Retina (tissue), 1 donor: ENCODE measurements around the gene WDR82.

Source experiments
- DNase-seq: peaks from one replicate; pipeline ENCODE4 v3.0.0-alpha.2; 2016

The WDR82 gene

GRCh38 chr3:52306978-52307377, 28.5 kb upstream of the WDR82 start:
- DNase-seq = no peak

GRCh38 chr3:52305926-52306325, 27.5 kb upstream of the WDR82 start:
- DNase-seq = no peak

GRCh38 chr3:52303811-52304210, 25.4 kb upstream of the WDR82 start:
- DNase-seq = no peak

GRCh38 chr3:52302426-52303145, 24.1 kb upstream of the WDR82 start:
- DNase-seq = peak; percentile 86

GRCh38 chr3:52299879-52300611, 21.6 kb upstream of the WDR82 start:
- DNase-seq = peak; percentile 79

GRCh38 chr3:52299247-52299878, 20.9 kb upstream of the WDR82 start:
- peak; percentile 77 for DNase-seq

- peak; percentile 81 for DNase-seq
Observed at GRCh38 chr3:52298149-52299098, 20.0 kb upstream of the WDR82 start.

GRCh38 chr3:52297242-52298148, 19.0 kb upstream of the WDR82 start:
- DNase-seq = no peak

- no peak for DNase-seq
Observed at GRCh38 chr3:52295671-52296208, 17.3 kb upstream of the WDR82 start.

GRCh38 chr3:52294320-52295150, 16.1 kb upstream of the WDR82 start:
- DNase-seq = no peak

- DNase-seq = no peak
Observed at GRCh38 chr3:52293491-52294319, 15.3 kb upstream of the WDR82 start.

- no peak for DNase-seq
Observed at GRCh38 chr3:52292247-52293065, 14.0 kb upstream of the WDR82 start.

- DNase-seq = peak; percentile 56
Observed at GRCh38 chr3:52291508-52292181, 13.2 kb upstream of the WDR82 start.

- DNase-seq = no peak
Observed at GRCh38 chr3:52290596-52291507, 12.4 kb upstream of the WDR82 start.

GRCh38 chr3:52289747-52290595, 11.5 kb upstream of the WDR82 start:
- DNase-seq = no peak

GRCh38 chr3:52289338-52289746, 10.9 kb upstream of the WDR82 start:
- DNase-seq = no peak
